ENCODE measurements around the gene TMEM225B. TPM values are rescaled to one million over a fixed set of nuclear protein-coding genes. Genes with fewer than 3 reads are reported as not detected.
"Not testable (repeated sequence)": the region's sequence is repeated elsewhere in the genome, so short reads cannot be mapped to it uniquely, and the experiment has no call there.

TMEM225B gene, protein sequence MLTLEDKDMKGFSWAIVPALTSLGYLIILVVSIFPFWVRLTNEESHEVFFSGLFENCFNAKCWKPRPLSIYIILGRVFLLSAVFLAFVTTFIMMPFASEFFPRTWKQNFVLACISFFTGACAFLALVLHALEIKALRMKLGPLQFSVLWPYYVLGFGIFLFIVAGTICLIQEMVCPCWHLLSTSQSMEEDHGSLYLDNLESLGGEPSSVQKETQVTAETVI
- total RNA-seq: 1 to 10 TPM in 8 of 9 donors, under 1 TPM in 1; 0.52 to 4.9 (median 1.9) TPM
- 1 to 10 TPM; 1.4 to 2.7 (median 2.1) TPM for polyA plus RNA-seq
- long read RNA-seq, donor 1: 0 reads
- long read RNA-seq, donor 2: 0 reads
- long read RNA-seq, donor 3: 0 reads
- long read RNA-seq, donor 4: 0 reads
- long read RNA-seq, donor 5: 0 reads
- long read RNA-seq, donor 6: 0 reads
- long read RNA-seq, donor 7: 0 reads
- long read RNA-seq, donor 8: 0 reads
- long read RNA-seq, donor 9: 0 reads
- long read RNA-seq, donor 10: 0 reads

DNA sequence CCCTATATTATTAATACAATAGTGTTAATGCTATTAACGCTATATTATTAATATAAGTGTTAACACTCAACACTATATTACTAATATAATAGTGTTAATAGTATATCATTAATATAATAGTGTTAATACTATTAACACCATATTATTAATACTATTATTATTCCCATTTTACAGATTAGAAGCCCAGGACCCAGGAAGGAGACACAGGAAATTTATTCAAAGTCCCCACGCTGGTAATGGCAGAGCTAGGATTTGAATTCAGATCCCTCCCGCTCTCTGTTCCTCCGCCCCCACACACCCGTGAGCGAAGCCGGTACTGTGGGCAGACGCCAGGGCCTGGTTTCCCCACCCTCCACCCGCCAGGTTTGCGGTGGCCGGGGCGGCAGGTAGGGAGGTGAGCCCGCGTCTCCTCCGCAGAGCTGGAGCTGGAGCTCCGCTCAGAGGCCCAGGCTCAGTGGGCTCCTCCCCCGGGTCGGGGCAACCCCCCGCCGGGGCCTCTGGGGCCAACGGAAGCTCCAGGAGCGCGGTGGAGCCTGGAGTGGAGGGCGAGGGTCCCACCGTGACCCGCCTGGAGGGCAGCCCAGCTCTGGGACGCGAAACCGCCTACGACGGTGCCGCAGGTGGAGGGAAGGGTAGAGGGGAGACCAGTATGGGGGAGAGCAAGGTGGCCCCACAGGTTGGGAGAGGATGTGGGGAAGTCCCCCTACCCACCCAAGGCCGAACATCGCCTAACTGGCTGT lies at the start of gene TMEM225B:
TMEM225B (plus strand) TSS at position 506 of the 740 bp plus-strand sequence. CDS start 6,122 bp downstream, outside the sequence.
- intact Hi-C loops (cut with DNase I): no loop called here
- Histone ChIP-seq H3K27me3 (no peaks in the 10 kb centered on the region), H3K4me3 (no peak within 1 kb of the TSS), H3K36me3 (replicated peaks in 1 of 2) (no peaks in the 10 kb centered on the region), H3K27ac (no peak within 1 kb of the TSS), H3K9me3 (replicated peaks in 1 of 3) (no peaks in the 10 kb centered on the region), H3K4me1 (replicated peaks in 1 of 2) (no peaks in the 10 kb centered on the region)
- WGBS, 4 donors: 73 to 88% (median 77%) methylated on average over 29 to 34 of the region's 34 CpGs
- DNase-seq: no peak
- TF ChIP-seq, protein P1, sequence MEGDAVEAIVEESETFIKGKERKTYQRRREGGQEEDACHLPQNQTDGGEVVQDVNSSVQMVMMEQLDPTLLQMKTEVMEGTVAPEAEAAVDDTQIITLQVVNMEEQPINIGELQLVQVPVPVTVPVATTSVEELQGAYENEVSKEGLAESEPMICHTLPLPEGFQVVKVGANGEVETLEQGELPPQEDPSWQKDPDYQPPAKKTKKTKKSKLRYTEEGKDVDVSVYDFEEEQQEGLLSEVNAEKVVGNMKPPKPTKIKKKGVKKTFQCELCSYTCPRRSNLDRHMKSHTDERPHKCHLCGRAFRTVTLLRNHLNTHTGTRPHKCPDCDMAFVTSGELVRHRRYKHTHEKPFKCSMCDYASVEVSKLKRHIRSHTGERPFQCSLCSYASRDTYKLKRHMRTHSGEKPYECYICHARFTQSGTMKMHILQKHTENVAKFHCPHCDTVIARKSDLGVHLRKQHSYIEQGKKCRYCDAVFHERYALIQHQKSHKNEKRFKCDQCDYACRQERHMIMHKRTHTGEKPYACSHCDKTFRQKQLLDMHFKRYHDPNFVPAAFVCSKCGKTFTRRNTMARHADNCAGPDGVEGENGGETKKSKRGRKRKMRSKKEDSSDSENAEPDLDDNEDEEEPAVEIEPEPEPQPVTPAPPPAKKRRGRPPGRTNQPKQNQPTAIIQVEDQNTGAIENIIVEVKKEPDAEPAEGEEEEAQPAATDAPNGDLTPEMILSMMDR (IDR thresholded peaks at IDR 0.05): no peak
- no peak for TF ChIP-seq POLR2A (IDR thresholded peaks at IDR 0.05)

DNA sequence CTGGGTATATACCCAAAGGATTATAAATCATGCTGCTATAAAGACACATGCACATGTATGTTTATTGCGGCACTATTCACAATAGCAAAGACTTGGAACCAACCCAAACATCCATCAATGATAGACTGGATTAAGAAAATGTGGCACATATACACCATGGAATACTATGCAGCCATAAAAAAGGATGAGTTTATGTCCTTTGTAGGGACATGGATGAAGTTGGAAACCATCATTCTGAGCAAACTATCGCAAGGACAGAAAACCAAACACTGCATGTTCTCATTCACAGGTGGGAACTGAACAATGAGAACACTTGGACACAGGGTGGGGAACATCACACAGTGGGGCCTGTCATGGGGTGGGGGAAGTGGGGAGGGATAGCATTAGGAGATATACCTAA lies 48.5 kb upstream of the TMEM225B start:
- WGBS, 4 donors: 100% methylated on average over 1 of the region's 2 CpGs; no CpG with 5 or more reads in 1 of the 4 donors
- H3K27me3 ChIP-seq; H3K27ac ChIP-seq; H3K36me3 ChIP-seq (replicated peaks in 1 of 2); H3K4me3 ChIP-seq; H3K9me3 ChIP-seq (replicated peaks in 1 of 3); intact Hi-C loops (cut with DNase I); DNase-seq: not testable (repeated sequence)
- H3K4me1 ChIP-seq (replicated peaks in 1 of 2): peaks cover 8 to 15% of the 10 kb centered on the region in 2 donors

DNA sequence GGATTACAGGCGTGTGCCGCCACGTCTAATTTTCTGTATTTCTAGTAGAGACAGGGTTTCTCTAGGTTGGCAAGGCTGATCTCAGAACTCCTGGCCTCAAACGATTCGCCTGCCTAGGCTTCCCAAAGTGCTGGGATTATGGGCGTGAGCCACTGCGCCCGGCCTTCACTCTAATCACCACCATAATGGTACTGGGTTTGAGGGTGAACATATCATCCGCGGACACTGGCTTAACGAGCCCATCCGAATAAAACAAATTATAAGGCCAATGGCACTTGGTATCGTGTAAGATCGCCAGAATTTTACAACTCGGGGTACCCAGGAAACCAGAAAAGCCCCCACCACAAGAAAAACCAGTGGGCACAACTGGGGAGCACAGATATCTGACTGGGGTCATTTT lies 46.7 kb upstream of the TMEM225B start:
- intact Hi-C loops (cut with DNase I): loop anchor here in 1 of 2 donors (5.0 kb wide), 1 partner anchor 54 kb away; no protein-coding TSS in a partner anchor
- H3K27ac ChIP-seq: peak overlapping the region; percentile 63 to 91 (median 78)

DNA sequence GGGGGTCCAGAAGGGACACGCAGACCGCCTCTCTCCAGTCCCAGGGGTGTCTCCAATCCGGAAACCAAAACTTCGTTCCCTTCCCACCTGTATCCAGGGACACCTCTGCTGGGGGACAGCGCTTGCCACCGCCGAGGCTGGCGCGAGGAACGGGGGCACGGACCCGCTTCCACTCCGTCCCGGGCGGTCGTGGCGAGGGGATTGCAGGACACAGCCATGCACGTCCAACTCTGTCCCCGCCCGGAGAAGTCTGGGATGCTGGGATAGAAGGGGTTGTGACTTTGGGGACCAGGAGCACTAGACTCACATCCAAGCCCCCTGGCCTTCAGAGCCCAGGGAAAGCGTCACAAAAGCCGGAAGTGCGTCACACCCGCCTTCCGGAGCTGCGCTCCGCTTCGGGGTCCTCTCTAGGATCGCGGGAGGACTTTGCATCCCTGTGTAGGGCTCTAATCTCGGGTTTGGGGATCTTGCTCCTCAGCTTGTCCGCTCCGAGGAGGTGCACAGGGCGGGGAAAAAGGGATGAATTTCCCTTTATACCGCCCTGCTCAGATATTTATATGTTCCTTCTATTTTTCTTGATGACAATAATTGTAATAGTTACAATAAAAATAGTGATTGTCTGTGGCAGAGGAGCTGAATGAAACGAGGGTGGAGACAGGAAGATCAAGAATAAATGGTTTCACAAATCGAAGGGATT lies 46.2 kb upstream of the TMEM225B start, which contains the start of gene FAM200A:
FAM200A (minus strand) TSS at position 348 of the 697 bp plus-strand sequence. CDS start 3,707 bp downstream, outside the sequence.
- DNase-seq: peak; percentile 78 to 92 (median 89)
- intact Hi-C loops (cut with DNase I): loop anchor here in 1 of 2 donors (5.0 kb wide), 1 partner anchor 55 kb away; no protein-coding TSS in a partner anchor
- WGBS, 4 donors: 0 to 1% (median 0%) methylated on average over 20 to 37 of the region's 37 CpGs
- Histone ChIP-seq H3K27me3 (no peaks in the 10 kb centered on the region), H3K9me3 (replicated peaks in 1 of 3) (no peaks in the 10 kb centered on the region), H3K4me3 (peak within 1 kb of the TSS; percentile 57 to 94 (median 81)), H3K27ac (peak within 1 kb of the TSS; percentile 63 to 91 (median 78)), H3K36me3 (replicated peaks in 1 of 2) (peaks cover 0 to 11% of the 10 kb centered on the region in 2 donors), H3K4me1 (replicated peaks in 1 of 2) (peaks cover 8 to 20% of the 10 kb centered on the region in 2 donors)
- TF ChIP-seq, protein P1 (IDR thresholded peaks at IDR 0.05): no peak
- peak; percentile 56 to 79 for TF ChIP-seq POLR2A (IDR thresholded peaks at IDR 0.05)

More for the DNA sequence above, 46.7 kb upstream of the TMEM225B start:
- DNase-seq: peak in 2 of 7 donors; percentile 14 to 22
- TF ChIP-seq, protein P1 (IDR thresholded peaks at IDR 0.05): no peak
- TF ChIP-seq POLR2A (IDR thresholded peaks at IDR 0.05): no peak
- H3K9me3 ChIP-seq (replicated peaks in 1 of 3): no peaks in the 10 kb centered on the region
- peaks cover 8 to 15% of the 10 kb centered on the region in 2 donors for H3K4me1 ChIP-seq (replicated peaks in 1 of 2)
- 8 to 11% (median 9%) methylated on average over 10 to 15 of the region's 15 CpGs for WGBS, 4 donors
- H3K27me3 ChIP-seq: no peaks in the 10 kb centered on the region
- H3K4me3 ChIP-seq: peak overlapping the region; percentile 57 to 94 (median 81)
- peaks cover 0 to 11% of the 10 kb centered on the region in 2 donors for H3K36me3 ChIP-seq (replicated peaks in 1 of 2)
